ENCODE data around the gene OTX1.

- TF ChIP-seq CTCF (IDR thresholded peaks at IDR 0.05) (no peak), POLR2A (IDR thresholded peaks at IDR 0.05) (no peak)
Measured at GRCh38 chr2:63046961-63047320, 3.7 kb upstream of the OTX1 start.

Measured in uterus (tissue), 2 donors.